CD4-positive, alpha-beta T cell treated with Interferon gamma for 1 hour (primary cell): Measurements from ENCODE around the gene LPIN2.
A peak's percentile ranks its signal among the peaks of the same experiment; 100 is the strongest.
"Not testable (repeated sequence)": the region's sequence is repeated elsewhere in the genome, so short reads cannot be mapped to it uniquely, and the experiment has no call there.

Experiments used
- DNase-seq: peaks from one replicate; pipeline ENCODE4 v3.0.0-alpha.2; 2020

The LPIN2 gene

DNA sequence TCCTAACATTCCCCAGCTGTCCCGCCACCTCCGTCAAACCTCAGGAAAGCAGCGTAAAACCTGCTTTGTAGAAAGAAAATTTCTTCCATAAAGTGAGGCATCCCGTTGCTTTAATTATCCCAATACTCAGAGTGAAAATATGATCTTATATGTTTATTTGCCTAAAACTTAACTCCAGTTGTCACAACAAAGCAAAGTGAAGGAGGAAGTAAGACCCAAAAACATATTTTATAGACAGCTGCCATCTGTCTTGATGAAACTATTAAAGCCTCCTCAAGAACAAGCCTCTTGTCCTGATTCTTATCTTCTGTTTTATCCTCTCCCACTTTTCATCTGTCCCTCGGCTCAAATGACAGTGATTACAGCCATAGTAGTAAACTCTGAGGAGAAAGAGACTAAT, 28.9 kb upstream of the LPIN2 start:
- DNase-seq = no peak

DNA sequence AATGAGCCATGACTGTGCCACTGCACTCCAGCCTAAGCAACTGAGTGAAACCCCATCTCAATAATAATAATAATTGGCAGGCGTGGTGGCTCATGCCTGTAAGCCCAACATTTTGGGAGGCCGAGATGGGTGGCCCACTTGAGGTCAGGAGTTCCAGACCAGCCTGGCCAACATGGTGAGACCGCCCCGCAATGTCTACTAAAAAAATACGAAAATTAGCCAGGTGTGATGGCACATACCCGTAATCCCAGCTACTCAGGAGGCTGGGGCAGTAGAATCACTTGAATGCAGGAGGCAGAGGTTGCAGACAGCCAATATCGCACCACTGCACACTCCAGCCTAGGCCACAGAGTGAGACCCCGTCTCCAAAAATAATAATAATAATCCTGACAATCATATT, 27.9 kb upstream of the LPIN2 start:
- no peak for DNase-seq

DNA sequence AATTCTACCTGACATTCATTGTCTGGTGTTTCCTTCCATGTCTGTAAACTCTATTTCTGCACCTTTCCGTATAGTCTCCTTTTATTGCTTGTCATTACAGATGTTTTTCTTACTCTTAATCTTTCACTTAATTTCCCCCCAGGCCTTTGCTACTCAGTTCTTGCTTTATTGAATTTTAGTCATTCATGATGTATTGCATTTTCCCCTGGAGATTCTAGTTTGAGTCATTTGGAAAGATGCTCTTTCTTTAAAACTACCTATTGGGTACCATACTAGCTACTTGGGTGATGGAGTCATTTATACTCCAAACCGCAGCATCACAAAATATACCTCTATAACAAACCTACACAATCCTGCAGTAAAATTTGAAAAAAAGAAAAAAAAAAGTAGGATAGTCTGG, 27.2 kb upstream of the LPIN2 start:
- no peak for DNase-seq

DNA sequence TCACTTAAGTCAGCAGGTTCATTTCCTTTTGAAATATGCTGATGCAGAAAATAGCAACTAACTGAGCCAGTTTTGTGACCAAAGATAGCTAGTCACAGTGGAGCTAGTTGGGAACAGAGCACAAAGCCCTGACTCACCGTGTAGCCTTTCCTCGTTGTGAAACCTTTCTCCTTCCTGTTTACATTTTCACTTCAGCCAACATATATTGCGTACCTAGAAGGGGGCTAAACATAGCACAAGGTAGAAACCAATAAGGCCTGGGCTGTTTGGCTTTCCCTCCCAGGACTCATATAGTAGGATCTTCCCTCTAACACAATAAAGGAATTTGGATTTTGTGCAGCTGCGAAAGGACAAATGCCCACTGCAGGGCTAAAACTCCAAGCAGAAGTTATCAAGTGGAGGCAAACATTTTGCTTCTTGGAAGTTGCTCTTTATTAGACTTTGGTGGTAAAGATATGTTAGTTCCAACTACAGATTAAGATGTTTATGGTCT, 24.5 kb upstream of the LPIN2 start:
- peak; percentile 30 for DNase-seq

DNA sequence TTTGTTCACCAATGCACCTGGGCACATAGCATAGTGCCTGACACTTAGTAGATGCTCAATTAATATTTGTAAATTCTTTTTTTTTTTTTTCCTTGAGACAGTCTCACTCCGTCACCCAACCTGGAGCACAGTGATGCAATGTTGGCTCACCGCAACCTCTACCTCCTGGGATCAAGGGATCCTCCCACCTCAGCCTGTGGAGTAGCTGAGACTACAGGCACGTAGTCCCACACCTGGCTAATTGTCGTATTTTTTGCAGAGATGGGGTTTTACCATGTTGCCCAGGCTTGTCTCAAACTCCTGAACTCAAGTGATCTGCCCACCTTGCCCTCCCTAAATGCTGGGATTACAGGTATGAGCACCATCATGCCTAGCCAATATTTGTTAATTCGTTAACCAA, 23.2 kb upstream of the LPIN2 start:
- no peak for DNase-seq

DNA sequence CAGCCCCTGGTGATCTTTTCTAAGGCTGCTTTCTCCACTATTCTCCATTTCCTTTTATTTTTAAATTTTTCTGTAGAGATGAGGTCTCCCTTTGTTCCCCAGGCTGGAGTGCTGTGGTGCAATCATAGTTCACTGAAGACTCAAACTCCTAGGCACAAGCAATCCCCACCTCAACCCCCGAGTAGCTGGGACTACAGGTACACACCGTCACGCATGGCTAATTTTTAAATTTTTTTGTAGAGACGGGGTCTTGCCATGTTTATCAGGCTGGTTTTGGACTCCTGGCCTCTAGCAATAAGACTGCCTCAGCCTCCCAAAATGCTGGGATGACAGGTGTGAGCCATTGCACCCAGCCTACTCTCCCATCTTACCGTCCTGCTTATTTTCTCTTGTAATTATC, 22.7 kb upstream of the LPIN2 start:
- DNase-seq = no peak

DNA sequence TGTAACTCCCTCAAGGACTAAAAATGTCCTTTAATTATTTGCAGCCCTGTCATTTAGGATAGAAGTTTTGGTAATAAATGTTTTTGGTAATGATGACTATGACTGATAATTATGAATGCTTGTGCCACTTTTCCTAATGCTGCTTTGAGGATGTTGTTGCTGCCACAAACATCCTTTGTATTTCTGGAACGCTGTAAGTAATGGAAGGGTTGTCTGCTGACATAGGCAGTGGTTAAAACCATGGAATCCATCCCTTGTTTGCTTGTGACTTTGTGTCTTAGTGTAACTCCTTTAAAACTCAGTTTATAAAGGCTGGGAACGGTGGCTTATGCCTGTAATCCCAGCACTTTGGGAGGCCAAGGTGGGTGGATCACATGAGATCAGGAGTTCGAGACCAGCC, 19.8 kb upstream of the LPIN2 start:
- DNase-seq = no peak

DNA sequence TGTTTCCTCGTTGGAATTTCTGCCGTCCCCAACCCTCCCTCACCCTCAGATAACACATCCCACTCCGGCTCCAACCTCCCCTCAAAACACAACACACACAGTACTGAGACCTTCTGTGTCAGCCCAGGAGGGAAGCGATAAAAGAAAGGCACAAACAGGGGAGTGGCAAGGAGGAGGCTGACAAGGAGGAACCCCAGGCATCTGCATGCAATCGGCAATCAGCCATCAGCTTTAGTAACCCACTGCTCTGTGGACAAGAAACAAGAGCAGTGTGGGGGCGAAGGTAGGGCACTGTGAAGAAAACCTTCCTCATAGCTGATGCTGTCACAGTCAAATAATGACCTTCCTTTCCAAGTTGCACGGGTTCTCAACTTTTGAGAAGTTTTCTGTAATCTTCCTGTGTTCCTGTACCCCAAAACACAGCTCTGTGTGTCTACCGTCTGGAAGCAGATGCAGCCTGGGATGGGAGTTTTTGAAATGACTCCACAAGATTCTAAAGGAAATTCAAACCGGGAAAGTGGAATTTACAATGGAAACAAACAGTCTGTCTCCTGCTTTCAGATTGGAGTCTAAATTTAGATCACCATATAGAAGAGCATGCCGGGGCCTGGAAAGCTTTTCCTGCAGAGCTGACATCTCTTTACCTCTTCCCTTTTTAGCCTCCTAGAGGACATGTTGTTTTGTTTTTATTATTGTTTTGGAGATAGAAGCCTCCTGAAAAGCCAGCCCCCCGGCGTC, 16.4 kb upstream of the LPIN2 start:
- DNase-seq = no peak

DNA sequence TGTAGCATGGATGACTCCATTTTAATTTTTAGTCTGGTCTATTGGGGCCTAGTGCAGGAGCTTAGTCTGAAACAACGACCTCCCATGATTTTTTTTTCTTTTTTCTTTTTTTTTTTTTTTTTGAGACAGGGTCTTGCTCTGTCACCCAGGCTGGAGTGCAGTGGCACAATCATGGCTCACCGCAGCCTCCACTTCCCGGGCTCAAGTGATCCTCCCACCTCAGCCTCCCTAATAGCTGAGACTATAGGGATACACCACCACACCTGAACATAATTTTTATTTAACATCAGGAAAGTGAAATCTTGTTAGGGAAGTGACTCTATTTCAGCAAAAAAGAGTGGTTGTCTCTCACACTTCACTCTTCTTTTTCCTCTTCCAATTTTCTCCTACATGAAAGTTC, 15.2 kb upstream of the LPIN2 start:
- not testable (repeated sequence) for DNase-seq

DNA sequence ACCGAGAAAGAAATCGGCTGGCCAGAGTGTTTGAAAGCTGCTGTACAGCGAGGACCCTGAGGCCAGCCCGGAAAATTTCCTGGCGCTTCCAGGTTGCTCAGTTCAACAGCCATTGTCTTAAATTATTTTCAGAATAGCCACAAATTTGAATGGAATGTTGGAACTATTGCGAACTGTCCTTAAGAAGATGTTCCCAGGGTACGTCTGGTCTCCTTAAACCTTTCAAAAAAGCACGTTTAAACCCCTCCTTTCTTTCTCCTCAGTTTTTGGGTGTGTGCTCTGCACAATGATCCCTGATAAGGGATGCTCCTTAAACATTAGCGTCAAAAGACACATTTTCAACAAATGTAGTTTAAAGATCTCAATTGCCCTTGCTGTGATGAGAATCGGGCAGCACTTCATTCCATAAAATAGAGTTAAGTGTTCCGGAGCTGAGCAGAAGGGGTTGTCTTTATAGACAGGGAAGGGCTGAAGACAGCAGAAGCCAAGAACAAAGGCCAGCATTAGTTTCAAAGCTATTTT, 14.5 kb upstream of the LPIN2 start:
- no peak for DNase-seq

DNA sequence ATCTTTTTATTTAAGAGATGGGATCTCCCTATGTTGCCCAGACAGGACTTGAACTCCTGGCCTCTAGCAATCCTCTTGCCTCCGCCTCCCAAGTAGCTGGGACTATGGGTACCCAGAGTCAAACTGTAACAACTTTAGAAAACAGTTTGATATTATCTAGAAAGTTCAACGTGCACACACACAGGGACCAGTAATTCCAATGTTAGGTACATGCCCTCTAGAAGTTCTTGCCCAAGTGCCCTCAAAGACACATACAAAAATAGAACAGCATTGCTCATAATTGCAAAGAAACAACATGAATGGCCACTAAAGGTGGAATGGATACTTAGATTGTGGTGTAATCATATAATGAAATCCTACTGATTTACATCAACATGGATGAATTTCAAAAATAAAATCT, 12.6 kb upstream of the LPIN2 start:
- no peak for DNase-seq

DNA sequence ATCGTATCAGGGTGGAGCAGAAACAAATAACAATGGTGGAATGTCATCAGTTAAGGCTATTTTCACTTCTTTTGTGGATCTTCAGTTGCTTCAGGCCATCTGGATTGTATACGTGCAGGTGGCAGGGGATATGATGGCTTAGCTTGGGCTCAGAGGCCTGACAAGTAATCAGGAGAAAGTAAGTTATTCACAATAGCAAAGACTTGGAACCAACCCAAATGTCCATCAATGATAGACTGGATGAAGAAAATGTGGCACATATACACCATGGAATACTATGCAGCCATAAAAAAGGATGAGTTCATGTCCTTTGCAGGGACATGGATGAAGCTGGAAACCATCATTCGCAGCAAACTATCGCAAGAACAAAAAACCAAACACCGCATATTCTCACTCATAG, 10.7 kb upstream of the LPIN2 start:
- DNase-seq = not testable (repeated sequence)

DNA sequence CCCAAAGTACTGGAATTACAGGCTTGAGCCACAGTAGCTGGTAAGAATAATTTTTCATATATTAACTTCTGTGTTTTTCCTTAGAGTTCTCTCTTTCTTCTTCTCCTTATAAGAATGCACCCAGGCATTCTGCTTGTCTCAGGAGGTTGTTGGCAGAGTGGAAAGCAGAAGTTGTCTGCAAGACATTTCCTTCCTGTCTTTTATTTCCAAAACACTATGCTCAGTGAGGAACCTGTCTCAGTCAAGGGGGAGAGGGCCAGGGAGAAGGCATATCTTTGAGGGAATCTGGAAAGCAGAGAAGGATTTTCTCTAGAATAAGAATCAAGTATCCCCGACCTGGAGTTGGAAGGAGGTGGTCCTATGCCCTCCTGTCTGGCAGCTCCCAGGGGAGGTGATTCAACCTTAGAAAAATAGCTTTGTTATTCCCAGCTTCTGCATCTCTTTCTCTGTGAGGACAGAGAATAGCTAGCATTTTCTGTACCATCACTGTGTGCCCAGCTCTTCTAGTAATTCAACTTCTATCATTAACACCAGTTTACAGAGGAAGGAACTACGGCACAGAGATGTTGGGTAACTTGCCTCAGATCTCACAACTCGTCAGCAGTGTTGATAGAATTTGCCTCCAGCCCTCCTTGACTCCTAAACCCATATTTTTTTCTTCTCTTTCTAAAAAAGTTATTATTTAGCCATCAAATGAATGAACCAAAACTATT, 3.8 kb upstream of the LPIN2 start:
- peak; percentile 13 for DNase-seq

DNA sequence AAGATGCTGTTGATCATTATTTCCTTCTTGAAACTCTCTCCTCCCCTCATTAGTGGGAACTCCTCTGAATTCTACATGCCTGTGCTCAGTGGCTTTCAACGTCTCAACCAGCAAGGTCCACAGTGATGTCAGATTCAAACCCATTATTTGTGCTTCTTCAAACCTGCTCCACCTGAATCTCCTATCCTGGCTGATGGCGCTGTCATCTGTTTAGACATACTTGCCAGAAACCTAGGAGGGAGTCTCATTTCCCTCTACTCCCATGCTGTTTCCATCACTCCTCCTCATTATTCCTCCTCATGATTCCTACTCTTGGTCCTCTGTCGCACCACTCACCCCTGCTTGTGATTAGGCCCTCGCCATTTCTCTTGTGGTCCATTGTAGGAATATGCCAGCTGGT, 2.9 kb upstream of the LPIN2 start:
- no peak for DNase-seq

DNA sequence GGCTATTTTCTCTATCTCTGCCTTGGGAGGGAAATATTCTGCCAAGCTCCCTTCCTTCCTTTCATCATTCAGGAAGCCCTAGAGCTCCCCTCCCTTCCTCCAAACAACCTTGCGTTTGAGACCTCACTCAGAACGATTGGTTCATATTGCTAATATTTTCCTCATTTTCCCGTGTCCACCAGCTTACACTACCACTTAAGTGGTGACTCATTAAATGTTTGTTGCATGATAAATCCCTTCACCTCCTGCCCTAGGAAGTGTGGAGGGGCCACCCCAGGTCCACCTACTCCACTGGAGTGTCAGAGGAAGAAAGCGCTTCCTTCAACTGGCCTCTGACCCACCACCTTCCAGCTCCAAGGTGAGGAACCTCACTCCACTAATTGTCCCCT, 2.3 kb upstream of the LPIN2 start:
- DNase-seq = no peak

DNA sequence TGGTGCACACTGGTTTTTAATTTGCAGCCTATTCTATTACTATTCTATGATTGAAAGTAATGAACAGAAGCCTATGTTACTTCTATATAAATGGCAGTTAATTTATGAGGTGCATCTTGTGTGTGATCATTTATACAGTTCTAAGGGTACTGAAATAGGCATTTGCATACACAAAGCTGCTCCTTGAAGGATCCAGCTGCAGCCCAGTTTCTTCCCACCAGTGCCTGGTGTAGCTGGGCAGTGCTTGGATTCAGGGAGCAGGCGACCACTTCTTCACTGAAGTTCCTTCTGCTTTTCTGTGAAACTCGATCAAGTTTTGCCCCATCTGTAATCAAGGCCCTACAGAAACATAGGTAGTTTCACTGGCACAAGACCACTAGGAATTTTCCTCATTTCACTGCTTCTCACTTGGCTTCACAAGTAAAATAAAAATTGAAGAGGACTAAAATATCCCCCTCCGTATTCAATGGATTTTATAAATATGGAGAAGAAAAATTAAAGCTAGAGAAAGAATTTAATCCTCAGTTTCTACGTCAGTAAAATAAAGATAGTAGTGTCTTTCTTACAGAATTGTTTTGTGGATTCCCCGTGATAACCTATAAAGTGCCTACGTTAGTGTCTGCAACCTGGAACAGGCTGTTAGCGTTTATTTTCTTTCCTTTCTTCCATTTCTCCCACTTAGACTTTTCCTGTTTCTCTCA, 1.7 kb upstream of the LPIN2 start:
- DNase-seq = no peak

DNA sequence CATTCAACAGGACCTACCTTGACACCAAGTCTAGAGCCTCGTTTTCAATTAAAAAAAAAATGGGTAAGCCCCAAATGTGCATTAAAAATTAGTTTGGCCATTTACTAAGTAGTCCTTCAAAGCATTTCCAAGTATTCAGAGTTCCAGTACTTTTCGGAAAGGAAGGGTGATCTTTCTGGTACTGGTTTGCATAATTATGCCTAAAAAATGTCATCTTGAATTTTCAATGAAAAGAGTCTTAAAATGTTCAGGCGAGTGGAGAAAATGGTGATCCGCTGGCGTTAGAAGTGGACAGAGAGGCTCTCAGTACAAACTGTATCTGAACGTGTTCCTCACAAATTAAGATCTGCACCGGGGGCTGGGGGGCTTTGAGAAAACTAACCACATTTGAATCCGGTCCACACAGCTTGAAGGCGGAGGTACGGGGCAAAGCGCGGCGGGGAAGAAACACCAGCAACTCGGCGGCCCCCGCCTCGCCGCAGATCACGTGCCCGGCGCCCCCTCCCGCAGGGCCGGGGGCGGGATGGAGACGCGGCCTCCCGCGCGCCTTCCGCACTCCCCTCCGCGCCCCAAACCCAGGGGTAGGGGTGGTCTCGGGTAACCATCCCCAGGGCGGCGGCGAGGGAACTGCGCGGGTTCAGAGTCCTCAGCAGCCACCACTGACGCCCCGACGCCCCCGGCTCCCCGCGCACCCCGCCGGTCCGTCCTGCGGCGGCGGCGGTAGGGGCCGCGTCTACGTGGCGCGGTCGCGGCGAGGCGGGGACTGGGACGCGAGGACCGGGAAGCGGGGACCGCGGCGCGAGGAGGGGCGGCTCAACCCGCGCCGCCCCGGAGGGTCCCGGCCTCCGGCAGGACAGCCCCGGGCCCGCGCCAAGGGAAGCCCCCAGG, 564 bp downstream of the LPIN2 start:
- peak; percentile 58 for DNase-seq

DNA sequence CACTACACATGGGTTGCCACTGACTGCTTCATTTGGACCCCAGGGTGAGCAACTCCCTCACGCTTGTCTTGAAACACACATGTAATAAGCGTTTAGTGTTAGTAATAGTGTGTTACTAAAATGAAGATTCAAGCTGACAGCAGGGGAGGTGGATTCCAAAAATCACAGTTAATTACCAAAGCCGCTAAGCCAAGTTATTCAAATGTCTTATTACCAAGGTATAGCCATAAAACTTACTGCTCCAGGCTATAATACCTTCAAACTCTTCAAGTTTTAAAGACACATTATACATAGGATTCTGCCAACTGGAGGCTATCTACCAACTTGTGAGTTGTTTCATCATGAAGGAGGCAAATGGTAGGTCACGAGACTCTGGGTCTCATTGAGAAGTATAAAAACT, 2.9 kb downstream of the LPIN2 start:
- no peak for DNase-seq

DNA sequence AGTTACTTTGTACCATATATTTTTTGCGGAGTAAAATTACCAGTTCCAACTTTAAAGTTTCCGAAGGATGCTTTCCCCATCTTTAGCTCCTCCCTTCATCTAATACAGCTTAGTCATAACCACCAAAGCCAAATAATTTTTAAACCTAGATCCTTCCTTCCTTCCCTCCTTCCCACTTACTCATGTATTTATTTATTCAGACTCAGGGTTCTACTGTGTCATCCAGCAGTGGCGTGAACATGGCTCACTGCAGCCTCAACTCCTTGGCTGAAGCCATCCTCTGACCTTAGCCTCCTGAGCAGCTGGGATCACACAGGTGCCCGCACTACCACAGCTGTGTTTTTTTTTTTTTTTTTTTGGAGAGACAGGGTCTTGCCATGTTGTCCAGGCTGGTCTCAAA, 4.4 kb downstream of the LPIN2 start:
- DNase-seq = no peak

DNA sequence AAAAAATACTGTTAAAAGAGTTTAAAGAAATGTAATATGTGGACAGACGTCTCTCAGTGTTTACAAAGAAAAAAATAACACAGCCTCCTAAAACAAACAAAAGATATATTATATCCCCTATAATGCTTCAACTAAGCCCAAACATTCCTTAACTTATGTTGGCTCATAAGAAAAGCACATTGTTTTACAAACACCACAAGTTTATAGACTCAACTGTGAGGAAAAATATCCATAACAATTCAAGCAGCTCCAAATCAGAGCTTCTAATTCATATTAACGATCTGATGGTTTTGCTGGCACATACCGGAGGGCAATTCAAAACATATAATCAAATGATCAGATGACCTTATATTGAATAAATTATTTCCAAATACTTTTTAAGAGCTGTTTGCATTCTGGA, 5.5 kb downstream of the LPIN2 start:
- no peak for DNase-seq

DNA sequence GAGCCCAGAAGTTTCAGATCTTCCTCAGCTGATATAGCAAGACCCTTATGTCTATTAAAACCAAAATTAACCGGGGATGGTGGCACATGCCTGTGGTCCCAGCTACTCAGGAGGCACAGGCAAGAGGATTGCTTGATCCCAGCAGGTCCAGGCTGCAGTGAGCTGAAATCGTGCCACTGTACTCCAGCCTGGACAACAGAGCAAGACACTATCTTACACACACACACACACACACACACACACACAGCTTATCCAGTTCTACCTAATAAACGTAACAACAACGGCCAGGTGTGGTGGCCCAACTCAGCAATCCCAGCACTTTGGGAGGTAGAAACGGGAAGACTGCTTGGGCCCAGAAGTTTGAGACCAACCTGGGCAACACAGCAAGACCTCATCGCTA, 7.5 kb downstream of the LPIN2 start:
- no peak for DNase-seq

DNA sequence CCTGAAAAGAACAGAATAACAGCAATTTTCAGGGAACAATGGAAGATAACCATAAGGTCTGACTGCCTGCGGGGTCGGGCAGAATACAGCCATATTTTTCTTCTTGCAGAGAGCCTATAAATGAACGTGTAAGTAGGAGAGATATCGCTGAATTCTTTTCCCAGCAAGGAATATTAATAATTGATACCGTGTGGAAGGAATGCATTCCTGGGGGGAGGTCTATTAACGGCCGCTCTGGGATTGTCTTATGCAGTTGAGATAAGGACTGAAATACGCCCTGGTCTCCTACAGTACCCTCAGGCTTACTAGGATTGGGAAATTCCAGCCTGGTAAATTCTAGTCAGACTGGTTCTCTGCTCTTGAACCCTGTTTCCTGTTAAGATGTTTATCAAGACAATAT, 9.2 kb downstream of the LPIN2 start:
- not testable (repeated sequence) for DNase-seq

DNA sequence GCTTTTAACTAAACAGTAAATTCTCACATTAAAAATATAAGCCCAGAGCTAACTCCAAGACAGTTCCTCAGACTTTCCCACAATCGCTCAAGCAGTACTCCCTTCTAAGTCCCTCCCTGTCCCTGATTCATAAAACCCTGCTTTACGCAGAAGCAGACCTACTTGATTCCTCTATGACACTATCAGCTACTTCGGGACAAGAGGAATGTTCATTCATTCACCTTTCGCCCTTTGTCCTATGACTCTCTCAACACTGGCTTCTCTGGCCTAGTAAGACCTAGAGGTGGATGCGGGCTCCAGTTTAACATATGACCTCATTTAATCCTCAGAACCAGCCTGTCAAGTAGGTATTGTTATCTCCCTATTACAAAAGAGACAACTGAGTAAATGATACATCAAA, 10.2 kb downstream of the LPIN2 start:
- DNase-seq = no peak
